ENCODE measurements around the gene AFM. TPM values are rescaled to one million over a fixed set of nuclear protein-coding genes. Genes with fewer than 3 reads are reported as not detected.

Gene AFM
- total RNA-seq, 1 donor from 2014 or later = not detected

GRCh38 chr4:73499996-73500765 is 18.6 kb downstream of the AFM start:
- no peak for TF ChIP-seq CTCF (IDR thresholded peaks at IDR 0.05)
- no peak for TF ChIP-seq EZH2 (IDR thresholded peaks at IDR 0.05)
- no peak for TF ChIP-seq EZH2phosphoT487 (IDR thresholded peaks at IDR 0.05)
- Mint-ChIP-seq H3K27ac (no peak overlapping the region), H3K36me3 (no peaks in the 10 kb centered on the region), H3K27me3 (ENCODE audit: insufficient read depth, low read depth) (no peaks in the 10 kb centered on the region), H3K9me3 (no peaks in the 10 kb centered on the region), H3K4me1 (no peaks in the 10 kb centered on the region), H3K4me3 (no peak overlapping the region)
- Histone ChIP-seq H2AFZ (replicated peaks) (no peak overlapping the region), H3K79me2 (ENCODE audit: low read depth) (no peaks in the 10 kb centered on the region), H3F3A (ENCODE audit: low read depth) (no peaks in the 10 kb centered on the region), H3K36me3 (no peaks in the 10 kb centered on the region), H3K4me2 (no peak overlapping the region), H3K9me3 (ENCODE audit: low read depth) (no peaks in the 10 kb centered on the region), H4K20me1 (ENCODE audit: low read depth) (no peaks in the 10 kb centered on the region), H3K27me3 (no peaks in the 10 kb centered on the region), H3K4me3 (no peak overlapping the region), H3K27ac (no peak overlapping the region), H3K4me1 (no peaks in the 10 kb centered on the region), H3K9ac (no peak overlapping the region)
- no peak for DNase-seq (ENCODE audit: low spot score)

GRCh38 chr4:73501664-73502265 is 20.2 kb downstream of the AFM start:
- Histone ChIP-seq H3K9me3 (ENCODE audit: low read depth) (no peaks in the 10 kb centered on the region), H3K27me3 (no peaks in the 10 kb centered on the region), H3K4me1 (no peaks in the 10 kb centered on the region), H3K36me3 (no peaks in the 10 kb centered on the region), H3K27ac (no peak overlapping the region), H2AFZ (replicated peaks) (peak overlapping the region; percentile 45), H3K4me2 (no peak overlapping the region), H3K4me3 (no peak overlapping the region), H3K9ac (peak overlapping the region; percentile 20), H4K20me1 (ENCODE audit: low read depth) (no peaks in the 10 kb centered on the region), H3K79me2 (ENCODE audit: low read depth) (no peaks in the 10 kb centered on the region), H3F3A (ENCODE audit: low read depth) (no peaks in the 10 kb centered on the region)
- no peak overlapping the region for H3K27ac Mint-ChIP-seq
- H3K4me1 Mint-ChIP-seq = no peaks in the 10 kb centered on the region
- TF ChIP-seq CTCF (IDR thresholded peaks at IDR 0.05) = no peak
- TF ChIP-seq EZH2 (IDR thresholded peaks at IDR 0.05) = no peak
- TF ChIP-seq EZH2phosphoT487 (IDR thresholded peaks at IDR 0.05) = no peak
- no peaks in the 10 kb centered on the region for H3K27me3 Mint-ChIP-seq (ENCODE audit: insufficient read depth, low read depth)
- no peak overlapping the region for H3K4me3 Mint-ChIP-seq
- H3K36me3 Mint-ChIP-seq = no peaks in the 10 kb centered on the region
- no peak for DNase-seq (ENCODE audit: low spot score)
- no peaks in the 10 kb centered on the region for H3K9me3 Mint-ChIP-seq

GRCh38 chr4:73505567-73505966 is 24.0 kb downstream of the AFM start:
- no peaks in the 10 kb centered on the region for H3K79me2 ChIP-seq (ENCODE audit: low read depth)
- TF ChIP-seq EZH2phosphoT487 (IDR thresholded peaks at IDR 0.05) (no peak), CTCF (IDR thresholded peaks at IDR 0.05) (no peak), EZH2 (IDR thresholded peaks at IDR 0.05) (no peak)
- no peak for DNase-seq (ENCODE audit: low spot score)
- Mint-ChIP-seq H3K27ac (no peak overlapping the region), H3K9me3 (no peaks in the 10 kb centered on the region), H3K36me3 (no peaks in the 10 kb centered on the region), H3K4me3 (no peak overlapping the region), H3K4me1 (no peaks in the 10 kb centered on the region), H3K27me3 (ENCODE audit: insufficient read depth, low read depth) (no peaks in the 10 kb centered on the region)
- H3K9me3 ChIP-seq (ENCODE audit: low read depth) = no peaks in the 10 kb centered on the region
- H3K4me2 ChIP-seq = no peak overlapping the region
- H3K36me3 ChIP-seq = no peaks in the 10 kb centered on the region
- H3K4me1 ChIP-seq = no peaks in the 10 kb centered on the region
- H3K27ac ChIP-seq = no peak overlapping the region
- H3K27me3 ChIP-seq = no peaks in the 10 kb centered on the region
- no peak overlapping the region for H3K9ac ChIP-seq
- no peak overlapping the region for H2AFZ ChIP-seq (replicated peaks)
- H4K20me1 ChIP-seq (ENCODE audit: low read depth) = no peaks in the 10 kb centered on the region
- H3F3A ChIP-seq (ENCODE audit: low read depth) = no peaks in the 10 kb centered on the region
- no peak overlapping the region for H3K4me3 ChIP-seq
